ENCODE results near the gene AAK1. TPM values are rescaled to one million over a fixed set of nuclear protein-coding genes. Genes with fewer than 3 reads are reported as not detected.

The AAK1 gene
- polyA plus RNA-seq, 1 experiment, result 23.3 TPM

DNA sequence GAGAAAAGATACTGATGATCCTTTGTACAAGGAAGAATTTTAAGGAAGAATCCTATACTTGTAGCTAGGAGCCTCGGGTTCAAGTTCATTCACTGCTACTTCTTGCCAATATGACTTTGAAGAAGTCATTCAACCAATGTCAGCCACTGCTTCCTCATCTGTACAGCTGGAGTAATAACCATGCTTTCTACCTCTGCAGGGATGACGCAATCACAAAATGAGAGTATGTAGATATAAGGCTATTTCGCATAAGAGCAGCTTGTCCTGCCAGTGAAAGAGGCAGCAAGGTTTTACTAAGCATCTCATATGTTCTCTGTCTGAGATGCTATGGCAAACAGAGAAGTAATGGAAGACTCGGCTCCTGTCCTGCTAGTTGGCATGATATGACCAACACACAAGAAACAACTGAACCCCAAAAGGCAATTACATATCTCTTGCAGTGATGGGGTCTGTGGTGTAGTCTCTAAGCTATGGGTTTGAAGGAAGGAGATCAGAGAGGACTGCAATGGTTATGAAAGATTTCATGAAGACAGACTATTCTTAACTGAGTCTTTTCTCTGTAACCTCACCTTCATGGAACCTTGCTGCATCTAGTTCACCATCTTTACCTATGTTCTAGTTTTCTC is 9.2 kb downstream of the AAK1 start:
- no peak overlapping the region for H3K4me3 ChIP-seq (ENCODE audit: low read depth, low read length)
- ChIA-PET POLR2A (no interaction called here), CTCF (interaction anchor here (1.2 to 1.5 kb wide), 2 partner anchors 67 to 91 kb away, joined by 3 read pairs; no protein-coding TSS in a partner anchor)
- H3K36me3 ChIP-seq (ENCODE audit: control insufficient read depth, insufficient read depth, low read length), result no peaks in the 10 kb centered on the region; the same call in 1 of the 2 replicates
- no peak for DNase-seq (ENCODE audit: low read depth)
- TF ChIP-seq, protein P1, sequence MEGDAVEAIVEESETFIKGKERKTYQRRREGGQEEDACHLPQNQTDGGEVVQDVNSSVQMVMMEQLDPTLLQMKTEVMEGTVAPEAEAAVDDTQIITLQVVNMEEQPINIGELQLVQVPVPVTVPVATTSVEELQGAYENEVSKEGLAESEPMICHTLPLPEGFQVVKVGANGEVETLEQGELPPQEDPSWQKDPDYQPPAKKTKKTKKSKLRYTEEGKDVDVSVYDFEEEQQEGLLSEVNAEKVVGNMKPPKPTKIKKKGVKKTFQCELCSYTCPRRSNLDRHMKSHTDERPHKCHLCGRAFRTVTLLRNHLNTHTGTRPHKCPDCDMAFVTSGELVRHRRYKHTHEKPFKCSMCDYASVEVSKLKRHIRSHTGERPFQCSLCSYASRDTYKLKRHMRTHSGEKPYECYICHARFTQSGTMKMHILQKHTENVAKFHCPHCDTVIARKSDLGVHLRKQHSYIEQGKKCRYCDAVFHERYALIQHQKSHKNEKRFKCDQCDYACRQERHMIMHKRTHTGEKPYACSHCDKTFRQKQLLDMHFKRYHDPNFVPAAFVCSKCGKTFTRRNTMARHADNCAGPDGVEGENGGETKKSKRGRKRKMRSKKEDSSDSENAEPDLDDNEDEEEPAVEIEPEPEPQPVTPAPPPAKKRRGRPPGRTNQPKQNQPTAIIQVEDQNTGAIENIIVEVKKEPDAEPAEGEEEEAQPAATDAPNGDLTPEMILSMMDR (IDR thresholded peaks at IDR 0.05; ENCODE audit: insufficient read depth, low read depth, low read length), result no peak
- H3K27me3 ChIP-seq (ENCODE audit: control insufficient read depth, insufficient read depth, low read length), result no peaks in the 10 kb centered on the region

- H3K27me3 ChIP-seq (ENCODE audit: control insufficient read depth, insufficient read depth, low read length), result no peaks in the 10 kb centered on the region
- CTCF ChIA-PET, result no interaction called here
- no peak for DNase-seq (ENCODE audit: low read depth)
- no peaks in the 10 kb centered on the region; the same call in 1 of the 2 replicates for H3K36me3 ChIP-seq (ENCODE audit: control insufficient read depth, insufficient read depth, low read length)
- POLR2A ChIA-PET, result no interaction called here
- H3K4me3 ChIP-seq (ENCODE audit: low read depth, low read length), result no peak overlapping the region
- TF ChIP-seq, protein P1 (IDR thresholded peaks at IDR 0.05; ENCODE audit: insufficient read depth, low read depth, low read length), result no peak
Observed at GRCh38 chr2:69631402-69631801, 12.1 kb downstream of the AAK1 start.

GRCh38 chr2:69629921-69630608 is 13.5 kb downstream of the AAK1 start:
- DNase-seq (ENCODE audit: low read depth), result no peak
- H3K4me3 ChIP-seq (ENCODE audit: low read depth, low read length), result no peak overlapping the region
- ChIA-PET POLR2A (no interaction called here), CTCF (no interaction called here)
- H3K36me3 ChIP-seq (ENCODE audit: control insufficient read depth, insufficient read depth, low read length), result no peaks in the 10 kb centered on the region; the same call in 1 of the 2 replicates
- H3K27me3 ChIP-seq (ENCODE audit: control insufficient read depth, insufficient read depth, low read length), result no peaks in the 10 kb centered on the region
- TF ChIP-seq, protein P1 (IDR thresholded peaks at IDR 0.05; ENCODE audit: insufficient read depth, low read depth, low read length), result no peak

DNA sequence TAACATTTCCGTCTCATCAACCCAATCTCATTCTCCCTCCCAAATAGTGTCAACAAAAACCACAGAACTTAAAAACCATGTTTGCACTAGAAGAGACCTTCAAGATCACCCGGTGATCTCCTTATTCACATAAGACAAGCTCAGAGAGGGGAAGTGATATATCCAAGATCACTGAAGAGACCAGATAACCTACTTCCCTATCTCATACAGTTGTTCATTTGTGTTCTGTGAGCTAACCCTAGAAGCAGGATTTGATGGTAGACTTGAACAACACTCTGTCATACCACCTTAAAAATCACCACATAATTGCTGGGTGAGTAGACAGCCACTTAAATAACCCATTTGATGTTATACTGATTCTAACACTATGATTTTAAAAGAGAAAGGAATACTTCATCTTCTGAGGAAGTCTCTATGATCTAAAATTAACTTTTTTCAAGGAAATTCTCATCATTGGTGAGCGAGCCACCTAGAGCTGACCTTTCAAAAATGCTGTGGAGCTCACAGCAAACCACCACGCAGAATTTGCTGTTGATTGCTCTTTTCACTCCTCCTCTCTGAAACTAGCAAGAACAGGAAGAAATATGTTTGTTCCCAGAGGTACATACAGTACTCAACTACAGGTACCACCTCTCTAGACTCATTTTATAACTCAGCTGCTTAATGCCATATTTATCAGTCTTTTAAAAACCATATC is 15.1 kb downstream of the AAK1 start:
- TF ChIP-seq, protein P1 (IDR thresholded peaks at IDR 0.05; ENCODE audit: insufficient read depth, low read depth, low read length), result no peak
- POLR2A ChIA-PET, result no interaction called here
- CTCF ChIA-PET, result interaction anchor here (0.7 to 1.0 kb wide), 2 partner anchors 12 to 191 kb away, joined by 3 read pairs; partner anchors contain the start of gene NFU1

More for the DNA sequence above, 15.1 kb downstream of the AAK1 start:
- DNase-seq (ENCODE audit: low read depth), result no peak
- Histone ChIP-seq H3K27me3 (ENCODE audit: control insufficient read depth, insufficient read depth, low read length) (no peaks in the 10 kb centered on the region), H3K36me3 (ENCODE audit: control insufficient read depth, insufficient read depth, low read length) (no peaks in the 10 kb centered on the region; the same call in 1 of the 2 replicates), H3K4me3 (ENCODE audit: low read depth, low read length) (no peak overlapping the region)

Measured in BJ (cell line).